SU-DHL-6 (cell line): ENCODE data around the gene S1PR1.

ENCODE experiments used
- EZH2phosphoT487 ChIP-seq: fragments of 200-600 bp; sonication (generic), shearing (Covaris generic); conservative IDR thresholded peaks from 2 replicates; pipeline ENCODE4 v1.6.1; 2018; ENCODE audit warnings: mild to moderate bottlenecking, antibody characterized with exemption, low read length, moderate library complexity, mixed read lengths
- TF ChIP-seq, protein P1 (sequence below): fragments of 200-600 bp; sonication (generic); IDR thresholded peaks from one replicate; pipeline ENCODE4 v1.5.1; 2017; ENCODE audit warnings: antibody characterized with exemption, mild to moderate bottlenecking, low read length, moderate library complexity; ENCODE audit not compliant: insufficient read depth, poor library complexity, severe bottlenecking

DNA sequence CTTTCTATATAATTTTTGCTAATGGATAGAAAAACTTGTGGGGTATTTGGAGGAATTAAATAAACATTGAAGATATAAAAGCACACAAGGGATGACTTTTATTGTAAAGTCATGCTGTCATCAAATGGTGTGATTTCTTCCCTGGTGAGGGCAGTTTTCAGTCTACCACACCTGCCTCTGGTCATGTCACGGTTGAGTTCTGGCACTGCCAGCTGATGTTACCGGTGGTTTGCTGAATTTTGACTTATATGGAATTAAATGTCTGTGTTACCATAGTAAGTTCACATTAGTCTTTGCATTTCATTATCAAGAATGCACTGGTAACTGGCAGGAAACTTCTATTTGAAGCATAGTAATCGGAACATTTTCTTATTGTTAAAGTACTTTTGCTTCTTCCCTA lies 13.4 kb downstream of the S1PR1 start:
- TF ChIP-seq, protein P1, sequence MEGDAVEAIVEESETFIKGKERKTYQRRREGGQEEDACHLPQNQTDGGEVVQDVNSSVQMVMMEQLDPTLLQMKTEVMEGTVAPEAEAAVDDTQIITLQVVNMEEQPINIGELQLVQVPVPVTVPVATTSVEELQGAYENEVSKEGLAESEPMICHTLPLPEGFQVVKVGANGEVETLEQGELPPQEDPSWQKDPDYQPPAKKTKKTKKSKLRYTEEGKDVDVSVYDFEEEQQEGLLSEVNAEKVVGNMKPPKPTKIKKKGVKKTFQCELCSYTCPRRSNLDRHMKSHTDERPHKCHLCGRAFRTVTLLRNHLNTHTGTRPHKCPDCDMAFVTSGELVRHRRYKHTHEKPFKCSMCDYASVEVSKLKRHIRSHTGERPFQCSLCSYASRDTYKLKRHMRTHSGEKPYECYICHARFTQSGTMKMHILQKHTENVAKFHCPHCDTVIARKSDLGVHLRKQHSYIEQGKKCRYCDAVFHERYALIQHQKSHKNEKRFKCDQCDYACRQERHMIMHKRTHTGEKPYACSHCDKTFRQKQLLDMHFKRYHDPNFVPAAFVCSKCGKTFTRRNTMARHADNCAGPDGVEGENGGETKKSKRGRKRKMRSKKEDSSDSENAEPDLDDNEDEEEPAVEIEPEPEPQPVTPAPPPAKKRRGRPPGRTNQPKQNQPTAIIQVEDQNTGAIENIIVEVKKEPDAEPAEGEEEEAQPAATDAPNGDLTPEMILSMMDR, result no peak
- TF ChIP-seq EZH2phosphoT487, result no peak
